ENCODE results near the gene CPEB3. TPM values are rescaled to one million over a fixed set of nuclear protein-coding genes. Genes with fewer than 3 reads are reported as not detected.

CPEB3 gene
- total RNA-seq, 1 experiment from 2014 or later = 2.8 TPM

DNA sequence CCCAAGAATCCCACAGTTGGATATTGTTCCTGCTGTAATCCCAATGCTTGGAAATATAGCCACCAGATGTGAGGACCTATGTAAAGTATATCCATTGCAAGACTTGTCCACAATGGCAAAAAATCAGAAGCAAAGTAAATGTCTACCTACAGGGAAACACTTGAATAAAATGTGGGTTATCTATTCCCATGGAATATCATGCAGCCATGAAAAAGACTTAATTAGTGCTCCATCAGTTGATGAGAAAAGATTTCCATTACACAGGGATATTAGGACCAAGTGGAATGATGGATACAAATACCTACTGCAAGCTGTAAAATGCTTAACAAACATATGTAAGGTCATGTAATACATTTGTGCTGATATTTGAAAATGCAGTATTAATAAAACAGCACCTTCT, 236.1 kb downstream of the CPEB3 start:
- Mint-ChIP-seq H3K4me3 (ENCODE audit: unreplicated experiment) (no peak overlapping the region), H3K36me3 (ENCODE audit: insufficient read depth, unreplicated experiment) (peaks cover 6% of the 10 kb centered on the region), H3K9me3 (ENCODE audit: unreplicated experiment) (no peaks in the 10 kb centered on the region), H3K4me1 (ENCODE audit: insufficient read depth, unreplicated experiment) (peaks cover 4% of the 10 kb centered on the region), H3K27ac (ENCODE audit: low read depth, unreplicated experiment) (no peak overlapping the region), H3K27me3 (ENCODE audit: insufficient read depth, unreplicated experiment) (no peaks in the 10 kb centered on the region)
- no peak for DNase-seq (ENCODE audit: unreplicated experiment)
- BruUV-seq (replicated peaks) = no TSS peak
- CTCF ChIA-PET = no interaction called here
- POLR2A ChIA-PET = no interaction called here
- intact Hi-C loops (cut with micrococcal nuclease) = no loop called here
- TF ChIP-seq, protein P1, sequence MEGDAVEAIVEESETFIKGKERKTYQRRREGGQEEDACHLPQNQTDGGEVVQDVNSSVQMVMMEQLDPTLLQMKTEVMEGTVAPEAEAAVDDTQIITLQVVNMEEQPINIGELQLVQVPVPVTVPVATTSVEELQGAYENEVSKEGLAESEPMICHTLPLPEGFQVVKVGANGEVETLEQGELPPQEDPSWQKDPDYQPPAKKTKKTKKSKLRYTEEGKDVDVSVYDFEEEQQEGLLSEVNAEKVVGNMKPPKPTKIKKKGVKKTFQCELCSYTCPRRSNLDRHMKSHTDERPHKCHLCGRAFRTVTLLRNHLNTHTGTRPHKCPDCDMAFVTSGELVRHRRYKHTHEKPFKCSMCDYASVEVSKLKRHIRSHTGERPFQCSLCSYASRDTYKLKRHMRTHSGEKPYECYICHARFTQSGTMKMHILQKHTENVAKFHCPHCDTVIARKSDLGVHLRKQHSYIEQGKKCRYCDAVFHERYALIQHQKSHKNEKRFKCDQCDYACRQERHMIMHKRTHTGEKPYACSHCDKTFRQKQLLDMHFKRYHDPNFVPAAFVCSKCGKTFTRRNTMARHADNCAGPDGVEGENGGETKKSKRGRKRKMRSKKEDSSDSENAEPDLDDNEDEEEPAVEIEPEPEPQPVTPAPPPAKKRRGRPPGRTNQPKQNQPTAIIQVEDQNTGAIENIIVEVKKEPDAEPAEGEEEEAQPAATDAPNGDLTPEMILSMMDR (IDR thresholded peaks at IDR 0.05; ENCODE audit: unreplicated experiment) = no peak

DNA sequence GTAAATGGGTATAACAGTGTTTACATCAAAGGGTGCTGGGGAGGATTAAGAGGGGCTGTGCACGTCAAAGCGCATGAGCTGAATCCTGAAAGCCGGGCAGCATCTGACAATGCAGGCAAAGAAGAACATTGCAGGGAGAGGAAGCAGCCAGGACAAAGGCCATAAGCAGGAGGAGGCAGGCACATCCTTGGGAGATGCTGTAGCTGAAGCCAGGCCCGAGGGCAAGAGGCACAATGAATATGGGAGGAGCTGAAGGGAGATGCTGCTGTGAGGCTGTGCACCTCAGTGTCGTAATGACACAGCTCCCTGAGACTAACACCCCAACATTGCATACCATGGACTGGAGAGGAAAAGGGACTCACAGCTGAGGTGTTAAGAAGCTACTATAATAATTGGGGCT, 238.1 kb downstream of the CPEB3 start:
- POLR2A ChIA-PET = interaction anchor here (0.6 to 0.7 kb wide), 2 partner anchors 20 to 367 kb away, joined by 3 read pairs; no protein-coding TSS in a partner anchor
- H3K36me3 Mint-ChIP-seq (ENCODE audit: insufficient read depth, unreplicated experiment) = peaks cover 6% of the 10 kb centered on the region
- BruUV-seq (replicated peaks) = no TSS peak
- no peaks in the 10 kb centered on the region for H3K27me3 Mint-ChIP-seq (ENCODE audit: insufficient read depth, unreplicated experiment)
- CTCF ChIA-PET = interaction anchor here (0.6 to 1.0 kb wide), 4 partner anchors 16 to 828 kb away, joined by 3 to 5 read pairs (median 3); no protein-coding TSS in a partner anchor
- H3K4me3 Mint-ChIP-seq (ENCODE audit: unreplicated experiment) = no peak overlapping the region
- intact Hi-C loops (cut with micrococcal nuclease) = loop anchor here (1.0 kb wide), 1 partner anchor 25 kb away; no protein-coding TSS in a partner anchor
- H3K4me1 Mint-ChIP-seq (ENCODE audit: insufficient read depth, unreplicated experiment) = no peaks in the 10 kb centered on the region
- TF ChIP-seq, protein P1 (IDR thresholded peaks at IDR 0.05; ENCODE audit: unreplicated experiment) = no peak
- no peak for DNase-seq (ENCODE audit: unreplicated experiment)
- H3K9me3 Mint-ChIP-seq (ENCODE audit: unreplicated experiment) = no peaks in the 10 kb centered on the region
- no peak overlapping the region for H3K27ac Mint-ChIP-seq (ENCODE audit: low read depth, unreplicated experiment)

DNA sequence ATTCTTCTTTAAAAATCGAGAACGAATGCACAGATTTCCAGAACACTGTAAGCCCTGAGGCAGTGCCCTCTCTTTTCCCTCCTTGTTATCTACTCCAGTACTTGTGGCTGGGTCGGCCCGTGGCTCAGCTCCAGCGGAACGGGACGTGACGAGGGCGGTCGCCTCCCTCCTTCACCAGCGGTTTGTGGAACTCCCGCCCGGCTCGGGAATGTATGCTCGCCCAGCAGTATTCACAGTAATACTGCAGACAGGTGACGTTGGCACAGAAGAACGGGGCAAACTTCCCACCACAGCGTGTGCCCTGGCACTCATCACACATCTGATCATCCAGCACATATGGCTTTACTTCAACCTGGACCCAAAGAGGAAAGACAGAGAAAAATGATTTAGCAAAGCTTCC, 238.8 kb downstream of the CPEB3 start:
- Mint-ChIP-seq H3K27me3 (ENCODE audit: insufficient read depth, unreplicated experiment) (no peaks in the 10 kb centered on the region), H3K4me1 (ENCODE audit: insufficient read depth, unreplicated experiment) (no peaks in the 10 kb centered on the region), H3K4me3 (ENCODE audit: unreplicated experiment) (no peak overlapping the region), H3K36me3 (ENCODE audit: insufficient read depth, unreplicated experiment) (peaks cover 6% of the 10 kb centered on the region), H3K27ac (ENCODE audit: low read depth, unreplicated experiment) (no peak overlapping the region), H3K9me3 (ENCODE audit: unreplicated experiment) (no peaks in the 10 kb centered on the region)
- CTCF ChIA-PET = interaction anchor here (1.0 kb wide), 1 partner anchor 17 kb away, joined by 3 read pairs; no protein-coding TSS in a partner anchor
- BruUV-seq (replicated peaks) = no TSS peak
- intact Hi-C loops (cut with micrococcal nuclease) = no loop called here
- DNase-seq (ENCODE audit: unreplicated experiment) = no peak
- POLR2A ChIA-PET = interaction anchor here (0.6 kb wide), 1 partner anchor 368 kb away, joined by 3 read pairs; no protein-coding TSS in a partner anchor
- TF ChIP-seq, protein P1 (IDR thresholded peaks at IDR 0.05; ENCODE audit: unreplicated experiment) = no peak

DNA sequence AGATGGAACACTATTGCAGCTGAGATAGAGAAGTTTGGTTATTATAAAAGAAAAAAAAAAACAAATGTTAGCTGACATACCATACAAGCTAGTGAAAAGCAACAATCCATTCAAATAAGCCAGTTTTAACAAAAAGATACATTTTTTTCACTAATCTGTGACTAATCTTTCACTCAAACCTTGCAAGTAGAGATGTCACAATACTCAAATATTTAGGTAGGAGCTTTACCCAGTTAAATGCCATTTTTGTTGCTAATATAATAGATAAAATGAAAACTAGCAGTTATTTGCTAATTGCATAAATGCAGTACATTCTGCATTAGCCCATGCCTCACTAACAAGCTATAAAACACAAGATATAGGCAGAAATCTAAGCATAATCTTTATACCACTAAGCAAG, 243.7 kb downstream of the CPEB3 start:
- BruUV-seq (replicated peaks) = no TSS peak
- TF ChIP-seq, protein P1 (IDR thresholded peaks at IDR 0.05; ENCODE audit: unreplicated experiment) = no peak
- Mint-ChIP-seq H3K4me3 (ENCODE audit: unreplicated experiment) (no peak overlapping the region), H3K9me3 (ENCODE audit: unreplicated experiment) (no peaks in the 10 kb centered on the region), H3K36me3 (ENCODE audit: insufficient read depth, unreplicated experiment) (peaks cover 5% of the 10 kb centered on the region), H3K27ac (ENCODE audit: low read depth, unreplicated experiment) (no peak overlapping the region), H3K27me3 (ENCODE audit: insufficient read depth, unreplicated experiment) (no peaks in the 10 kb centered on the region), H3K4me1 (ENCODE audit: insufficient read depth, unreplicated experiment) (no peaks in the 10 kb centered on the region)
- no peak for DNase-seq (ENCODE audit: unreplicated experiment)
- intact Hi-C loops (cut with micrococcal nuclease) = no loop called here
- ChIA-PET CTCF (interaction anchor here (1.2 kb wide), 1 partner anchor 387 kb away, joined by 5 read pairs; no protein-coding TSS in a partner anchor), POLR2A (interaction anchor here (1.1 kb wide), 1 partner anchor 10 kb away, joined by 3 read pairs; no protein-coding TSS in a partner anchor)
